Muscle layer of duodenum (tissue), 2 donors: ENCODE data around the gene HNRNPK.
"Not testable (repeated sequence)": the region's sequence is repeated elsewhere in the genome, so short reads cannot be mapped to it uniquely, and the experiment has no call there.

Experiments used
- H3K27ac ChIP-seq: one replicate; pipeline ENCODE4 v1.7.0; 2013; ENCODE audit warnings: mild to moderate bottlenecking, low read length
- H3K27me3 ChIP-seq: one replicate; pipeline ENCODE4 v1.7.0; 2013; ENCODE audit warnings: low read depth, mild to moderate bottlenecking, control low read depth, low read length
- H3K36me3 ChIP-seq, 2 donors: one replicate each; pipeline ENCODE4 v1.7.0; 2013; ENCODE audit warnings: low read length in 2 of 2, control low read depth in 1 of 2, mild to moderate bottlenecking in 1 of 2; ENCODE audit not compliant: insufficient read depth in 2 of 2, control insufficient read depth in 1 of 2
- H3K4me1 ChIP-seq, 2 donors: one replicate each; pipeline ENCODE4 v1.7.0; 2013; ENCODE audit warnings: low read length in 2 of 2, mild to moderate bottlenecking in 2 of 2, control low read depth in 1 of 2, moderate library complexity in 1 of 2; ENCODE audit not compliant: insufficient read depth in 2 of 2, control insufficient read depth in 1 of 2
- H3K4me3 ChIP-seq, 2 donors: one replicate each; pipeline ENCODE4 v1.7.0; 2013; ENCODE audit warnings: low read length in 2 of 2, low read depth in 1 of 2, mild to moderate bottlenecking in 1 of 2
- H3K9me3 ChIP-seq, 2 donors: one replicate each; pipeline ENCODE4 v1.7.0; 2013; ENCODE audit warnings: low read length in 2 of 2, control low read depth in 1 of 2, mild to moderate bottlenecking in 1 of 2; ENCODE audit not compliant: control insufficient read depth in 1 of 2
- donor health status: healthy.

HNRNPK gene

GRCh38 chr9:83957248-83957513 is 22.8 kb downstream of the HNRNPK start:
- Histone ChIP-seq H3K9me3 (no peaks in the 10 kb centered on the region), H3K4me3 (peak overlapping the region; percentile 72 to 77), H3K4me1 (peaks cover 7 to 11% of the 10 kb centered on the region in 2 donors), H3K27me3 (no peaks in the 10 kb centered on the region), H3K36me3 (peaks cover 0 to 3% of the 10 kb centered on the region in 2 donors), H3K27ac (peak overlapping the region; percentile 91)

GRCh38 chr9:83956436-83957247 is 23.4 kb downstream of the HNRNPK start:
- Histone ChIP-seq H3K36me3 (peaks cover 0 to 3% of the 10 kb centered on the region in 2 donors), H3K4me3 (peak overlapping the region; percentile 72 to 77), H3K4me1 (peaks cover 7 to 11% of the 10 kb centered on the region in 2 donors), H3K9me3 (no peaks in the 10 kb centered on the region), H3K27ac (peak overlapping the region; percentile 91), H3K27me3 (no peaks in the 10 kb centered on the region)

GRCh38 chr9:83956086-83956435 is 24.0 kb downstream of the HNRNPK start:
- Histone ChIP-seq H3K4me3 (peak overlapping the region; percentile 72 to 77), H3K4me1 (peaks cover 7 to 11% of the 10 kb centered on the region in 2 donors), H3K27me3 (no peaks in the 10 kb centered on the region), H3K36me3 (peaks cover 0 to 3% of the 10 kb centered on the region in 2 donors), H3K27ac (peak overlapping the region; percentile 91), H3K9me3 (no peaks in the 10 kb centered on the region)

GRCh38 chr9:83948096-83948495 is 31.9 kb downstream of the HNRNPK start:
- not testable (repeated sequence) for H3K9me3 ChIP-seq, H3K4me1 ChIP-seq, H3K27me3 ChIP-seq, H3K27ac ChIP-seq, H3K4me3 ChIP-seq
- peaks cover 8 to 25% of the 10 kb centered on the region in 2 donors for H3K36me3 ChIP-seq

GRCh38 chr9:83940590-83941303 is 39.3 kb downstream of the HNRNPK start:
- H3K36me3 ChIP-seq: peaks cover 39 to 57% of the 10 kb centered on the region in 2 donors
- H3K27me3 ChIP-seq: no peaks in the 10 kb centered on the region
- no peaks in the 10 kb centered on the region for H3K9me3 ChIP-seq
- no peak overlapping the region for H3K27ac ChIP-seq
- no peak overlapping the region for H3K4me3 ChIP-seq
- no peaks in the 10 kb centered on the region for H3K4me1 ChIP-seq

- H3K4me1 ChIP-seq: no peaks in the 10 kb centered on the region
- no peak overlapping the region for H3K27ac ChIP-seq
- peaks cover 30 to 40% of the 10 kb centered on the region in 2 donors for H3K36me3 ChIP-seq
- H3K4me3 ChIP-seq: no peak overlapping the region
- no peaks in the 10 kb centered on the region for H3K27me3 ChIP-seq
- H3K9me3 ChIP-seq: no peaks in the 10 kb centered on the region
Measured at GRCh38 chr9:83937861-83938455, 42.1 kb downstream of the HNRNPK start.

- Histone ChIP-seq H3K9me3 (no peaks in the 10 kb centered on the region), H3K4me3 (no peak overlapping the region), H3K27me3 (no peaks in the 10 kb centered on the region), H3K4me1 (no peaks in the 10 kb centered on the region), H3K36me3 (peaks cover 18 to 27% of the 10 kb centered on the region in 2 donors), H3K27ac (no peak overlapping the region)
Measured at GRCh38 chr9:83936523-83936922, 43.5 kb downstream of the HNRNPK start.

- Histone ChIP-seq H3K9me3 (no peaks in the 10 kb centered on the region), H3K4me1 (no peaks in the 10 kb centered on the region), H3K27ac (no peak overlapping the region), H3K27me3 (no peaks in the 10 kb centered on the region), H3K4me3 (no peak overlapping the region), H3K36me3 (peaks cover 9 to 17% of the 10 kb centered on the region in 2 donors)
Measured at GRCh38 chr9:83935276-83935935, 44.6 kb downstream of the HNRNPK start.

GRCh38 chr9:83934569-83935275 is 45.3 kb downstream of the HNRNPK start:
- Histone ChIP-seq H3K27me3 (no peaks in the 10 kb centered on the region), H3K9me3 (no peaks in the 10 kb centered on the region), H3K27ac (no peak overlapping the region), H3K4me3 (no peak overlapping the region), H3K4me1 (no peaks in the 10 kb centered on the region), H3K36me3 (peaks cover 4 to 14% of the 10 kb centered on the region in 2 donors)

GRCh38 chr9:83933790-83934189 is 46.2 kb downstream of the HNRNPK start:
- H3K27me3 ChIP-seq: no peaks in the 10 kb centered on the region
- H3K4me3 ChIP-seq: no peak overlapping the region
- peaks cover 0 to 5% of the 10 kb centered on the region in 2 donors for H3K36me3 ChIP-seq
- H3K27ac ChIP-seq: no peak overlapping the region
- no peaks in the 10 kb centered on the region for H3K9me3 ChIP-seq
- no peaks in the 10 kb centered on the region for H3K4me1 ChIP-seq

GRCh38 chr9:83932851-83933250 is 47.2 kb downstream of the HNRNPK start:
- no peak overlapping the region for H3K4me3 ChIP-seq
- H3K36me3 ChIP-seq: no peaks in the 10 kb centered on the region
- H3K27me3 ChIP-seq: no peaks in the 10 kb centered on the region
- H3K4me1 ChIP-seq: no peaks in the 10 kb centered on the region
- H3K27ac ChIP-seq: no peak overlapping the region
- no peaks in the 10 kb centered on the region for H3K9me3 ChIP-seq
